ENCODE measurements around the gene DUSP9.

DNA sequence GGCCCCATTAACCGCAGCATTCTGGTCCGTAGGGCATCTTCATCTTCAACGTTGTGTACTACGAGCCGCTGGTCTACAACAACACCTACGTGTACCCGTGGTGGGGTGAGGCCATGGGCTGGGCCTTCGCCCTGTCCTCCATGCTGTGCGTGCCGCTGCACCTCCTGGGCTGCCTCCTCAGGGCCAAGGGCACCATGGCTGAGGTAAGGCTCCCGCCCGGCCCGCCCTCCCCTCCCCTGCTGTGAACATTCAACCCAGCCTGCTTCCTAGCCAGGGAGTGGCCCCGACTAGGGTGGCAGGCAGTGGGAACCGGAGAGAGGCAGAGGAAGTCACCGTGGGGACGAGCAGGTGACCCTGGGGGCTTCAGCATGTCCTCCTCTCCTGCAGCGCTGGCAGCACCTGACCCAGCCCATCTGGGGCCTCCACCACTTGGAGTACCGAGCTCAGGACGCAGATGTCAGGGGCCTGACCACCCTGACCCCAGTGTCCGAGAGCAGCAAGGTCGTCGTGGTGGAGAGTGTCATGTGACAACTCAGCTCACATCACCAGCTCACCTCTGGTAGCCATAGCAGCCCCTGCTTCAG, 47.8 kb downstream of the DUSP9 start:
- TF ChIP-seq, protein P1, sequence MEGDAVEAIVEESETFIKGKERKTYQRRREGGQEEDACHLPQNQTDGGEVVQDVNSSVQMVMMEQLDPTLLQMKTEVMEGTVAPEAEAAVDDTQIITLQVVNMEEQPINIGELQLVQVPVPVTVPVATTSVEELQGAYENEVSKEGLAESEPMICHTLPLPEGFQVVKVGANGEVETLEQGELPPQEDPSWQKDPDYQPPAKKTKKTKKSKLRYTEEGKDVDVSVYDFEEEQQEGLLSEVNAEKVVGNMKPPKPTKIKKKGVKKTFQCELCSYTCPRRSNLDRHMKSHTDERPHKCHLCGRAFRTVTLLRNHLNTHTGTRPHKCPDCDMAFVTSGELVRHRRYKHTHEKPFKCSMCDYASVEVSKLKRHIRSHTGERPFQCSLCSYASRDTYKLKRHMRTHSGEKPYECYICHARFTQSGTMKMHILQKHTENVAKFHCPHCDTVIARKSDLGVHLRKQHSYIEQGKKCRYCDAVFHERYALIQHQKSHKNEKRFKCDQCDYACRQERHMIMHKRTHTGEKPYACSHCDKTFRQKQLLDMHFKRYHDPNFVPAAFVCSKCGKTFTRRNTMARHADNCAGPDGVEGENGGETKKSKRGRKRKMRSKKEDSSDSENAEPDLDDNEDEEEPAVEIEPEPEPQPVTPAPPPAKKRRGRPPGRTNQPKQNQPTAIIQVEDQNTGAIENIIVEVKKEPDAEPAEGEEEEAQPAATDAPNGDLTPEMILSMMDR (IDR thresholded peaks at IDR 0.05 in 2 of 3, conservative IDR thresholded peaks at IDR 0.05 in 1 of 3; ENCODE audit: control insufficient read depth in 2 of 3, extremely low read depth in 1 of 3, insufficient read depth in 1 of 3, low read depth in 3 of 3, low read length in 3 of 3) = no peak
- TF ChIP-seq EZH2 (IDR thresholded peaks at IDR 0.05; ENCODE audit: borderline replicate concordance, control insufficient read depth, low read depth, low read length) (no peak), TAF1 (IDR thresholded peaks at IDR 0.05; ENCODE audit: borderline replicate concordance, low read depth, low read length) (no peak), ESRRA (IDR thresholded peaks at IDR 0.05; ENCODE audit: low read length) (no peak), CEBPB (IDR thresholded peaks at IDR 0.05; ENCODE audit: borderline replicate concordance in 1 of 2, low read depth in 2 of 2, low read length in 2 of 2) (no peak)
- TF ChIP-seq, protein P2, sequence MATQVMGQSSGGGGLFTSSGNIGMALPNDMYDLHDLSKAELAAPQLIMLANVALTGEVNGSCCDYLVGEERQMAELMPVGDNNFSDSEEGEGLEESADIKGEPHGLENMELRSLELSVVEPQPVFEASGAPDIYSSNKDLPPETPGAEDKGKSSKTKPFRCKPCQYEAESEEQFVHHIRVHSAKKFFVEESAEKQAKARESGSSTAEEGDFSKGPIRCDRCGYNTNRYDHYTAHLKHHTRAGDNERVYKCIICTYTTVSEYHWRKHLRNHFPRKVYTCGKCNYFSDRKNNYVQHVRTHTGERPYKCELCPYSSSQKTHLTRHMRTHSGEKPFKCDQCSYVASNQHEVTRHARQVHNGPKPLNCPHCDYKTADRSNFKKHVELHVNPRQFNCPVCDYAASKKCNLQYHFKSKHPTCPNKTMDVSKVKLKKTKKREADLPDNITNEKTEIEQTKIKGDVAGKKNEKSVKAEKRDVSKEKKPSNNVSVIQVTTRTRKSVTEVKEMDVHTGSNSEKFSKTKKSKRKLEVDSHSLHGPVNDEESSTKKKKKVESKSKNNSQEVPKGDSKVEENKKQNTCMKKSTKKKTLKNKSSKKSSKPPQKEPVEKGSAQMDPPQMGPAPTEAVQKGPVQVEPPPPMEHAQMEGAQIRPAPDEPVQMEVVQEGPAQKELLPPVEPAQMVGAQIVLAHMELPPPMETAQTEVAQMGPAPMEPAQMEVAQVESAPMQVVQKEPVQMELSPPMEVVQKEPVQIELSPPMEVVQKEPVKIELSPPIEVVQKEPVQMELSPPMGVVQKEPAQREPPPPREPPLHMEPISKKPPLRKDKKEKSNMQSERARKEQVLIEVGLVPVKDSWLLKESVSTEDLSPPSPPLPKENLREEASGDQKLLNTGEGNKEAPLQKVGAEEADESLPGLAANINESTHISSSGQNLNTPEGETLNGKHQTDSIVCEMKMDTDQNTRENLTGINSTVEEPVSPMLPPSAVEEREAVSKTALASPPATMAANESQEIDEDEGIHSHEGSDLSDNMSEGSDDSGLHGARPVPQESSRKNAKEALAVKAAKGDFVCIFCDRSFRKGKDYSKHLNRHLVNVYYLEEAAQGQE (IDR thresholded peaks at IDR 0.05; ENCODE audit: low read depth, low read length) = no peak
- TF ChIP-seq, protein P3, sequence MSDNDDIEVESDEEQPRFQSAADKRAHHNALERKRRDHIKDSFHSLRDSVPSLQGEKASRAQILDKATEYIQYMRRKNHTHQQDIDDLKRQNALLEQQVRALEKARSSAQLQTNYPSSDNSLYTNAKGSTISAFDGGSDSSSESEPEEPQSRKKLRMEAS (IDR thresholded peaks at IDR 0.05; ENCODE audit: low read depth, low read length) = no peak

All from GM12878 (cell line).